K562 (cell line): ENCODE data around the gene ZNF155. TPM values are rescaled to one million over a fixed set of nuclear protein-coding genes. Genes with fewer than 3 reads are reported as not detected.

ENCODE experiments used
- ATAC-seq: fragments of 200-7000 bp; cut with Tn5 transposase; 3 replicates; pipeline ENCODE4 v1.9.1; 2020; ENCODE audit warnings: moderate library complexity
- BruUV-seq: library from RNA; stranded (reverse); fragments of 400-500 nt; replicated peaks from 2 replicates; lab custom pipeline; 2021; lab: Mats Ljungman, UMichigan
- CTCF ChIA-PET: fragments of 300-600 bp; formaldehyde crosslinking; extraction: SDS; loops from one replicate; lab custom pipeline; 2021; ENCODE audit warnings: low intra/inter-chr PET ratio; lab: Yijun Ruan, JAX
- POLR2A ChIA-PET: fragments of 300-600, 350-650 bp; sonication (Branson Sonifier 250); formaldehyde crosslinking; extraction: SDS; loops from one replicate; lab custom pipeline; 2021; ENCODE audit warnings: antibody characterized with exemption, inconsistent platforms; lab: Yijun Ruan, JAX
- DNase-seq, 4 experiments: peaks; one replicate each; pipeline versions ENCODE4 v3.0.0 to v3.0.0-alpha.2; 2011 to 2018; ENCODE audit warnings: low spot score in 3 of 4, mixed read lengths in 3 of 4; ENCODE audit errors: extremely low read depth in 1 of 4
- FAIRE-seq: peaks from 2 replicates; lab custom pipeline; 2011; peaks lifted over from hg19 to GRCh38; lab: Jason Lieb, UNC
- H2AFZ ChIP-seq: 2 replicates; pipeline ENCODE4 v1.6.0; 2011; ENCODE audit warnings: low read depth, low read length, control low read depth, inconsistent platforms
- H3K27ac ChIP-seq: fragments of 200-600 bp; 3 replicates; pipeline ENCODE4 v1.8.0; 2011; ENCODE audit warnings: low read depth, mild to moderate bottlenecking, control low read depth, inconsistent platforms, low read length, moderate library complexity, mixed read lengths; ENCODE audit errors: extremely low read depth
- H3K27me3 ChIP-seq, 2 experiments: fragments of 300-600 bp in 1 of 2; 2 replicates in 1 of 2; 3 replicates in 1 of 2; pipeline versions ENCODE4 v1.6.0 to v1.8.0; 2011; ENCODE audit warnings: inconsistent platforms in 2 of 2, low read length in 2 of 2, mild to moderate bottlenecking in 1 of 2, mixed read lengths in 1 of 2, moderate library complexity in 1 of 2; ENCODE audit not compliant: control insufficient read depth in 2 of 2, insufficient read depth in 2 of 2
- H3K36me3 ChIP-seq: fragments of 300-600 bp; 3 replicates; pipeline ENCODE4 v1.8.0; 2011; ENCODE audit warnings: mild to moderate bottlenecking, low read length, inconsistent platforms; ENCODE audit not compliant: control insufficient read depth, insufficient read depth
- H3K4me1 ChIP-seq, 2 experiments: fragments of 200-600 bp in 1 of 2; replicated peaks in 1 of 2; 2 replicates in 1 of 2; 3 replicates in 1 of 2; pipeline versions ENCODE4 v1.5.1 to v1.8.0; 2011; ENCODE audit warnings: inconsistent platforms in 2 of 2, low read length in 2 of 2, mild to moderate bottlenecking in 1 of 2, mixed read lengths in 1 of 2, moderate library complexity in 1 of 2; ENCODE audit not compliant: control insufficient read depth in 2 of 2, insufficient read depth in 2 of 2
- H3K4me2 ChIP-seq: 2 replicates; pipeline ENCODE4 v1.6.1; 2011; ENCODE audit warnings: low read length, control low read depth, inconsistent platforms, mixed read lengths; ENCODE audit not compliant: insufficient read depth
- H3K4me3 ChIP-seq: fragments of 200-600 bp; sonication (generic), shearing (Covaris generic); 2 replicates; pipeline ENCODE4 v1.5.1; 2016; ENCODE audit warnings: control low read depth, inconsistent platforms
- H3K79me2 ChIP-seq: fragments of 200-600 bp; 3 replicates; pipeline ENCODE4 v1.8.0; 2011; ENCODE audit warnings: low read length, inconsistent platforms; ENCODE audit not compliant: control insufficient read depth, insufficient read depth
- H3K9ac ChIP-seq, 2 experiments: 2 replicates each; pipeline versions ENCODE4 v1.6.0 to v1.6.1; 2011; ENCODE audit warnings: low read depth in 2 of 2, low read length in 2 of 2, control low read depth in 1 of 2, inconsistent platforms in 1 of 2, mild to moderate bottlenecking in 1 of 2, mixed read lengths in 1 of 2; ENCODE audit not compliant: insufficient read depth in 1 of 2
- H3K9me1 ChIP-seq: one replicate; pipeline ENCODE4 v1.6.0; 2011; ENCODE audit warnings: inconsistent platforms, mild to moderate bottlenecking, low read length, moderate library complexity; ENCODE audit not compliant: control insufficient read depth, insufficient read depth
- H3K9me3 ChIP-seq: replicated peaks from 2 replicates; pipeline ENCODE4 v1.5.1; 2011; ENCODE audit warnings: low read depth, low read length, inconsistent platforms; ENCODE audit not compliant: control insufficient read depth, insufficient read depth
- H4K20me1 ChIP-seq: replicated peaks from 2 replicates; pipeline ENCODE4 v1.6.1; 2011; ENCODE audit warnings: low read length, inconsistent platforms, mixed read lengths; ENCODE audit not compliant: control insufficient read depth, insufficient read depth
- CCNT2 ChIP-seq: IDR thresholded peaks from 2 replicates; pipeline ENCODE4 v1.6.1; 2011; ENCODE audit warnings: borderline replicate concordance, low read depth, mild to moderate bottlenecking, moderate library complexity, mixed read lengths, low read length; ENCODE audit not compliant: insufficient read length; ENCODE audit errors: extremely low read depth
- FIP1L1 ChIP-seq: fragments of 200-400 bp; formaldehyde crosslinking; IDR thresholded peaks from 2 replicates; pipeline ENCODE4 v1.6.1; 2018; ENCODE audit warnings: mild to moderate bottlenecking, low read depth, low read length; ENCODE audit not compliant: poor library complexity, severe bottlenecking
- FOSL1 ChIP-seq: fragments of 200-800 bp; sonication (Bioruptor generic); conservative IDR thresholded peaks from 2 replicates; pipeline ENCODE4 v1.6.1; 2016; ENCODE audit warnings: missing genetic modification characterization, missing compliant biosample characterization
- JUN ChIP-seq, 2 experiments: sonication (generic) in 1 of 2; formaldehyde crosslinking in 1 of 2; IDR thresholded peaks; 2 replicates each; pipeline versions ENCODE4 v1.6.1 to v1.8.0; 2012 to 2022; ENCODE audit warnings: borderline replicate concordance in 2 of 2, mild to moderate bottlenecking in 2 of 2, improper control_type of control experiment in 1 of 2, low read depth in 1 of 2, low read length in 1 of 2, missing genetic modification reagents in 1 of 2
- RUNX1 ChIP-seq: sonication (generic); IDR thresholded peaks from 2 replicates; pipeline ENCODE4 v1.6.1; 2016; ENCODE audit warnings: antibody characterized with exemption, low read depth
- TAF9B ChIP-seq: fragments of 450-650 bp; IDR thresholded peaks from 2 replicates; pipeline ENCODE4 v1.6.1; 2018; ENCODE audit warnings: mild to moderate bottlenecking; ENCODE audit not compliant: partially characterized antibody
- ZBTB9 ChIP-seq: fragments of 450-650 bp; formaldehyde crosslinking; IDR thresholded peaks from 2 replicates; pipeline ENCODE4 v1.4.0; 2020; ENCODE audit warnings: mild to moderate bottlenecking, moderate library complexity
- ZHX1 ChIP-seq: fragments of 150-350 bp; conservative IDR thresholded peaks from 2 replicates; pipeline ENCODE4 v1.6.1; 2014; ENCODE audit warnings: low read length
- WGBS: fragments of 100-300 bp; shearing (Covaris generic); methylation state at CpG from one replicate; pipeline ENCODE4 v1.1.6; 2016; ENCODE audit warnings: low coverage, mixed read lengths; ENCODE audit not compliant: insufficient coverage; ENCODE audit errors: missing lambda C conversion rate; 5-methylcytosine and 5-hydroxymethylcytosine counted together
- in situ Hi-C: fragments of 300-500 bp; cut with MboI; formaldehyde crosslinking; loops from 4 replicates; pipeline ENCODE4 v1.15.0; 2018; ENCODE audit warnings: inconsistent platforms, mixed read lengths
- intact Hi-C: fragments of 100-400 bp; cut with micrococcal nuclease; formaldehyde crosslinking; loops from 2 replicates; pipeline ENCODE4 v1.14.2; 2022
- polyA plus RNA-seq, 8 experiments: library from polyadenylated mRNA; depleted of rRNA in 4 of 8; stranded (reverse) in 5 of 8; unstranded in 3 of 8; fragments of >200 nt; fragmentation: Nextera tagmentation in 2 of 8; fragmentation: Illumina TruSeq in 1 of 8; extraction: Ambion mirVana in 2 of 8; extraction: Trizol in 1 of 8; gene quantifications; 2 replicates each; pipeline versions ENCODE4 v1.2.1 to v1.2.3, GENCODE V29; 2011 to 2014; ENCODE audit warnings: inconsistent platforms in 1 of 8, missing spikeins in 1 of 8
- small RNA-seq: library from RNA; depleted of rRNA; stranded (forward); fragments of <200 nt; gene quantifications from one replicate; pipeline ENCODE3, GENCODE V24; 2014
- total RNA-seq, 7 experiments: library from RNA; depleted of rRNA in 6 of 7; stranded (reverse); fragments of >200 nt in 6 of 7; fragmentation: Illumina TruSeq in 2 of 7; extraction: Trizol in 2 of 7; gene quantifications; 2 replicates each; pipeline versions ENCODE4 v1.2.1 to v1.2.3, GENCODE V29; 2011 to 2021; ENCODE audit warnings: low replicate concordance in 1 of 7

Gene ZNF155
- total and polyA plus RNA-seq, 9 of the 15 experiments (the other 6 are each of a cell fraction or from before 2014, with no cell fraction given) = 0.09 to 0.76 (median 0.37) TPM

GRCh38 chr19:44042147-44042546 is 58.2 kb downstream of the ZNF155 start:
- Histone ChIP-seq H3K27me3 (no peaks in the 10 kb centered on the region), H3K4me2 (no peak overlapping the region), H3K36me3 (no peaks in the 10 kb centered on the region), H3K9me1 (no peaks in the 10 kb centered on the region), H3K4me1 (no peaks in the 10 kb centered on the region), H3K4me3 (no peak overlapping the region), H3K9me3 (no peaks in the 10 kb centered on the region; the same call in 1 of the 2 replicates), H2AFZ (no peak overlapping the region), H3K27ac (no peak overlapping the region), H3K9ac (no peak overlapping the region), H3K79me2 (no peaks in the 10 kb centered on the region), H4K20me1 (no peaks in the 10 kb centered on the region)
- TF ChIP-seq JUN (IDR thresholded peaks at IDR 0.05; ENCODE audit: borderline replicate concordance, low read depth, low read length) (no peak), JUN (CRISPR knock-in tag; IDR thresholded peaks at IDR 0.05; ENCODE audit: borderline replicate concordance) (no peak), RUNX1 (no peak), ZHX1 (no peak), TAF9B (no peak), FOSL1 (tag) (no peak), FIP1L1 (no peak), CCNT2 (no peak), ZBTB9 (CRISPR knock-in tag) (no peak)
- FAIRE-seq = no peak
- intact Hi-C loops = no loop called here
- in situ Hi-C loops = no loop called here
- 0% methylated on average over 2 of the region's 2 CpGs for WGBS
- POLR2A ChIA-PET = interaction anchor here (0.7 to 1.2 kb wide), 3 partner anchors 9 to 37 kb away, joined by 3 to 5 read pairs (median 3); partner anchors contain the start of gene ZNF223
- no peak for ATAC-seq
- DNase-seq = no peak
- no TSS peak for BruUV-seq
- CTCF ChIA-PET = no interaction called here

Small RNAs within 50 kb of the gene (small RNA-seq; reads per million reads assigned to genes)
- not detected for gene AC006213.5

Other genes with a start within 250 kb of the ZNF155 start
Only the 7 nearest of the 16 such genes appear.
- gene ZNF404, start 100.2 kb upstream of the ZNF155 start, total RNA-seq (2014; rRNA removed) = 0.20 and 0.41 TPM in 2 replicates
- gene ZNF404, start 100.2 kb upstream of the ZNF155 start, total RNA-seq (2014; rRNA removed; fragmentation: Illumina TruSeq; extraction: Trizol) = 0.40 and 0.54 TPM in 2 replicates
- 0.19 and 0.25 TPM in 2 replicates for gene ZNF404, start 100.2 kb upstream of the ZNF155 start, total RNA-seq (2015; rRNA removed; fragmentation: Illumina TruSeq; extraction: Trizol)
- 0.22 and 0.36 TPM in 2 replicates for gene ZNF404, start 100.2 kb upstream of the ZNF155 start, total RNA-seq (2021)
- gene ZNF404, start 100.2 kb upstream of the ZNF155 start, polyA plus RNA-seq (2011; rRNA removed) = 0.45 and 0.67 TPM in 2 replicates
- gene ZNF404, start 100.2 kb upstream of the ZNF155 start, polyA plus RNA-seq (2014; fragmentation: Illumina TruSeq; extraction: Trizol) = 0.15 and 0.61 TPM in 2 replicates
- gene ZNF404, start 100.2 kb upstream of the ZNF155 start, polyA plus RNA-seq (2014; fragmentation: Nextera tagmentation; extraction: Ambion mirVana) = under 1 TPM; 0.15 to 0.55 TPM
- gene ZNF404, start 100.2 kb upstream of the ZNF155 start, polyA plus RNA-seq (2014; rRNA removed) = 0.23 and 0.44 TPM in 2 replicates
- gene ZNF45, start 48.9 kb upstream of the ZNF155 start, total RNA-seq (2014; rRNA removed) = 5.8 and 6.7 TPM in 2 replicates
- 10.1 and 12.8 TPM in 2 replicates for gene ZNF45, start 48.9 kb upstream of the ZNF155 start, total RNA-seq (2014; rRNA removed; fragmentation: Illumina TruSeq; extraction: Trizol)
- 10.4 TPM in 2 replicates for gene ZNF45, start 48.9 kb upstream of the ZNF155 start, total RNA-seq (2015; rRNA removed; fragmentation: Illumina TruSeq; extraction: Trizol)
- 8.5 and 8.8 TPM in 2 replicates for gene ZNF45, start 48.9 kb upstream of the ZNF155 start, total RNA-seq (2021)
- gene ZNF45, start 48.9 kb upstream of the ZNF155 start, polyA plus RNA-seq (2011; rRNA removed) = 7.2 and 9.4 TPM in 2 replicates
- 10.4 and 10.6 TPM in 2 replicates for gene ZNF45, start 48.9 kb upstream of the ZNF155 start, polyA plus RNA-seq (2014; fragmentation: Illumina TruSeq; extraction: Trizol)
- gene ZNF45, start 48.9 kb upstream of the ZNF155 start, polyA plus RNA-seq (2014; fragmentation: Nextera tagmentation; extraction: Ambion mirVana) = 1 to 10 TPM; 2.6 to 5.1 TPM
- gene ZNF45, start 48.9 kb upstream of the ZNF155 start, polyA plus RNA-seq (2014; rRNA removed) = 6.8 and 9.8 TPM in 2 replicates
- 0.32 and 1.2 TPM in 2 replicates for gene ZNF221, start 33.0 kb upstream of the ZNF155 start, total RNA-seq (2014; rRNA removed)
- gene ZNF221, start 33.0 kb upstream of the ZNF155 start, total RNA-seq (2014; rRNA removed; fragmentation: Illumina TruSeq; extraction: Trizol) = 1.2 and 1.4 TPM in 2 replicates
- gene ZNF221, start 33.0 kb upstream of the ZNF155 start, total RNA-seq (2015; rRNA removed; fragmentation: Illumina TruSeq; extraction: Trizol) = 0.80 and 0.98 TPM in 2 replicates
- 0.78 and 1.1 TPM in 2 replicates for gene ZNF221, start 33.0 kb upstream of the ZNF155 start, total RNA-seq (2021)
- gene ZNF221, start 33.0 kb upstream of the ZNF155 start, polyA plus RNA-seq (2011; rRNA removed) = 0.09 and 0.35 TPM in 2 replicates
- gene ZNF221, start 33.0 kb upstream of the ZNF155 start, polyA plus RNA-seq (2014; fragmentation: Illumina TruSeq; extraction: Trizol) = 0.40 and 0.43 TPM in 2 replicates
- under 1 TPM; 0.45 to 0.52 TPM for gene ZNF221, start 33.0 kb upstream of the ZNF155 start, polyA plus RNA-seq (2014; fragmentation: Nextera tagmentation; extraction: Ambion mirVana)
- 0.34 and 0.42 TPM in 2 replicates for gene ZNF221, start 33.0 kb upstream of the ZNF155 start, polyA plus RNA-seq (2014; rRNA removed)
- gene ZNF230, start 18.8 kb downstream of the ZNF155 start, total RNA-seq (2014; rRNA removed) = 1.3 and 1.6 TPM in 2 replicates
- gene ZNF230, start 18.8 kb downstream of the ZNF155 start, total RNA-seq (2014; rRNA removed; fragmentation: Illumina TruSeq; extraction: Trizol) = 2.4 and 3.0 TPM in 2 replicates
- 1.6 and 2.3 TPM in 2 replicates for gene ZNF230, start 18.8 kb downstream of the ZNF155 start, total RNA-seq (2015; rRNA removed; fragmentation: Illumina TruSeq; extraction: Trizol)
- gene ZNF230, start 18.8 kb downstream of the ZNF155 start, total RNA-seq (2021) = 1.8 and 3.1 TPM in 2 replicates
- 2.2 and 4.0 TPM in 2 replicates for gene ZNF230, start 18.8 kb downstream of the ZNF155 start, polyA plus RNA-seq (2011; rRNA removed)
- gene ZNF230, start 18.8 kb downstream of the ZNF155 start, polyA plus RNA-seq (2014; fragmentation: Illumina TruSeq; extraction: Trizol) = 1.7 and 2.2 TPM in 2 replicates
- gene ZNF230, start 18.8 kb downstream of the ZNF155 start, polyA plus RNA-seq (2014; fragmentation: Nextera tagmentation; extraction: Ambion mirVana) = 1 to 10 TPM; 2.0 TPM
- gene ZNF230, start 18.8 kb downstream of the ZNF155 start, polyA plus RNA-seq (2014; rRNA removed) = 2.3 and 3.1 TPM in 2 replicates
- 2.2 and 4.2 TPM in 2 replicates for gene ZNF222, start 41.2 kb downstream of the ZNF155 start, total RNA-seq (2014; rRNA removed)
- 4.5 and 5.8 TPM in 2 replicates for gene ZNF222, start 41.2 kb downstream of the ZNF155 start, total RNA-seq (2014; rRNA removed; fragmentation: Illumina TruSeq; extraction: Trizol)
- gene ZNF222, start 41.2 kb downstream of the ZNF155 start, total RNA-seq (2015; rRNA removed; fragmentation: Illumina TruSeq; extraction: Trizol) = 2.3 and 3.0 TPM in 2 replicates
- gene ZNF222, start 41.2 kb downstream of the ZNF155 start, total RNA-seq (2021) = 2.3 and 2.8 TPM in 2 replicates
- gene ZNF222, start 41.2 kb downstream of the ZNF155 start, polyA plus RNA-seq (2011; rRNA removed) = 1.8 and 2.3 TPM in 2 replicates
- 3.6 and 3.8 TPM in 2 replicates for gene ZNF222, start 41.2 kb downstream of the ZNF155 start, polyA plus RNA-seq (2014; fragmentation: Illumina TruSeq; extraction: Trizol)
- 1 to 10 TPM; 2.4 to 3.6 TPM for gene ZNF222, start 41.2 kb downstream of the ZNF155 start, polyA plus RNA-seq (2014; fragmentation: Nextera tagmentation; extraction: Ambion mirVana)
- 2.8 and 4.6 TPM in 2 replicates for gene ZNF222, start 41.2 kb downstream of the ZNF155 start, polyA plus RNA-seq (2014; rRNA removed)
- 1.2 and 1.3 TPM in 2 replicates for gene ZNF223, start 67.8 kb downstream of the ZNF155 start, total RNA-seq (2014; rRNA removed)
- 0.44 and 0.70 TPM in 2 replicates for gene ZNF223, start 67.8 kb downstream of the ZNF155 start, total RNA-seq (2014; rRNA removed; fragmentation: Illumina TruSeq; extraction: Trizol)
- gene ZNF223, start 67.8 kb downstream of the ZNF155 start, total RNA-seq (2015; rRNA removed; fragmentation: Illumina TruSeq; extraction: Trizol) = 0.54 and 0.57 TPM in 2 replicates
- gene ZNF223, start 67.8 kb downstream of the ZNF155 start, total RNA-seq (2021) = 0.35 and 0.85 TPM in 2 replicates
- gene ZNF223, start 67.8 kb downstream of the ZNF155 start, polyA plus RNA-seq (2011; rRNA removed) = 0.21 and 0.26 TPM in 2 replicates
- 0.71 and 1.1 TPM in 2 replicates for gene ZNF223, start 67.8 kb downstream of the ZNF155 start, polyA plus RNA-seq (2014; fragmentation: Illumina TruSeq; extraction: Trizol)
- 1 to 10 TPM; 1.2 to 1.8 TPM for gene ZNF223, start 67.8 kb downstream of the ZNF155 start, polyA plus RNA-seq (2014; fragmentation: Nextera tagmentation; extraction: Ambion mirVana)
- 0.98 and 1.1 TPM in 2 replicates for gene ZNF223, start 67.8 kb downstream of the ZNF155 start, polyA plus RNA-seq (2014; rRNA removed)
- gene ZNF284, start 88.0 kb downstream of the ZNF155 start, total RNA-seq (2014; rRNA removed) = 0.16 and 0.23 TPM in 2 replicates
- gene ZNF284, start 88.0 kb downstream of the ZNF155 start, total RNA-seq (2014; rRNA removed; fragmentation: Illumina TruSeq; extraction: Trizol) = 0.22 and 0.29 TPM in 2 replicates
- 0.18 and 0.19 TPM in 2 replicates for gene ZNF284, start 88.0 kb downstream of the ZNF155 start, total RNA-seq (2015; rRNA removed; fragmentation: Illumina TruSeq; extraction: Trizol)
- 0.18 and 0.24 TPM in 2 replicates for gene ZNF284, start 88.0 kb downstream of the ZNF155 start, total RNA-seq (2021)
- 0.04 and 0.07 TPM in 2 replicates for gene ZNF284, start 88.0 kb downstream of the ZNF155 start, polyA plus RNA-seq (2011; rRNA removed)
- 0.10 and 0.17 TPM in 2 replicates for gene ZNF284, start 88.0 kb downstream of the ZNF155 start, polyA plus RNA-seq (2014; fragmentation: Illumina TruSeq; extraction: Trizol)
- gene ZNF284, start 88.0 kb downstream of the ZNF155 start, polyA plus RNA-seq (2014; fragmentation: Nextera tagmentation; extraction: Ambion mirVana) = under 1 TPM; 0.13 to 0.20 TPM
- gene ZNF284, start 88.0 kb downstream of the ZNF155 start, polyA plus RNA-seq (2014; rRNA removed) = 0.03 and 0.20 TPM in 2 replicates